Neuronal stem cell (in vitro differentiated cells): ENCODE data around the gene ZFR2.
A peak's percentile ranks its signal among the peaks of the same experiment; 100 is the strongest.

ENCODE experiments used
- DNase-seq: peaks from one replicate; pipeline ENCODE4 v3.0.0-alpha.2; 2013; ENCODE audit warnings: low spot score
- H2AFZ ChIP-seq: one replicate; pipeline ENCODE4 v1.6.1; 2013; ENCODE audit warnings: mild to moderate bottlenecking, low read length, inconsistent platforms
- H2AK5ac ChIP-seq: 2 replicates; pipeline ENCODE4 v1.6.1; 2013; ENCODE audit warnings: low read depth, mild to moderate bottlenecking, inconsistent platforms, low read length, moderate library complexity, mixed read lengths
- H2BK120ac ChIP-seq: 2 replicates; pipeline ENCODE4 v1.6.1; 2013; ENCODE audit warnings: low read depth, mild to moderate bottlenecking, inconsistent platforms, low read length, moderate library complexity, mixed read lengths
- H2BK12ac ChIP-seq: one replicate; pipeline ENCODE4 v1.6.1; 2013; ENCODE audit warnings: low read length, inconsistent platforms
- H2BK15ac ChIP-seq: 2 replicates; pipeline ENCODE4 v1.6.1; 2013; ENCODE audit warnings: mild to moderate bottlenecking, low read length, inconsistent platforms, mixed read lengths
- H2BK5ac ChIP-seq: one replicate; pipeline ENCODE4 v1.6.1; 2013; ENCODE audit warnings: inconsistent platforms, mild to moderate bottlenecking, low read length, moderate library complexity
- H3K14ac ChIP-seq: one replicate; pipeline ENCODE4 v1.6.1; 2013; ENCODE audit warnings: low read length, inconsistent platforms
- H3K18ac ChIP-seq: 2 replicates; pipeline ENCODE4 v1.6.1; 2013; ENCODE audit warnings: low read length, inconsistent platforms
- H3K23ac ChIP-seq: 2 replicates; pipeline ENCODE4 v1.6.1; 2013; ENCODE audit warnings: low read depth, mild to moderate bottlenecking, mixed read lengths, low read length, inconsistent platforms; ENCODE audit not compliant: poor library complexity
- H3K27ac ChIP-seq: replicated peaks from 3 replicates; pipeline ENCODE4 v1.5.1; 2013; ENCODE audit warnings: low read length, inconsistent platforms
- H3K27me3 ChIP-seq, 3 experiments: 2 replicates each; pipeline ENCODE4 v1.6.1; 2013; ENCODE audit warnings: low read length in 3 of 3, mild to moderate bottlenecking in 2 of 3, inconsistent platforms in 1 of 3, low read depth in 1 of 3, mixed read lengths in 1 of 3, moderate library complexity in 1 of 3; ENCODE audit not compliant: control insufficient read depth in 3 of 3, insufficient read depth in 3 of 3
- H3K36me3 ChIP-seq, 2 donors: replicated peaks in 1 of 2; 2 replicates each; pipeline ENCODE4 v1.6.1; 2013; ENCODE audit warnings: low read length in 2 of 2; ENCODE audit not compliant: control insufficient read depth in 2 of 2, insufficient read depth in 2 of 2
- H3K4ac ChIP-seq: 2 replicates; pipeline ENCODE4 v1.6.1; 2013; ENCODE audit warnings: inconsistent platforms, mild to moderate bottlenecking, low read length, moderate library complexity
- H3K4me1 ChIP-seq, 2 donors: 1 replicate in 1 of 2; 2 replicates in 1 of 2; pipeline ENCODE4 v1.6.1; 2013; ENCODE audit warnings: low read length in 2 of 2, low read depth in 1 of 2; ENCODE audit not compliant: control insufficient read depth in 2 of 2, insufficient read depth in 1 of 2
- H3K4me2 ChIP-seq: one replicate; pipeline ENCODE4 v1.6.1; 2013; ENCODE audit warnings: mild to moderate bottlenecking, low read length, inconsistent platforms; ENCODE audit not compliant: insufficient read depth, poor library complexity, severe bottlenecking
- H3K4me3 ChIP-seq, 2 donors: 2 replicates each; pipeline ENCODE4 v1.5.1; 2013; ENCODE audit warnings: low read length in 2 of 2, mild to moderate bottlenecking in 2 of 2, inconsistent platforms in 1 of 2, moderate library complexity in 1 of 2
- H3K79me1 ChIP-seq: one replicate; pipeline ENCODE4 v1.6.1; 2013; ENCODE audit warnings: low read depth, mild to moderate bottlenecking, inconsistent platforms, low read length, moderate library complexity
- H3K9ac ChIP-seq: one replicate; pipeline ENCODE4 v1.6.1; 2013; ENCODE audit warnings: mild to moderate bottlenecking, low read depth, low read length, inconsistent platforms; ENCODE audit not compliant: poor library complexity
- H3K9me3 ChIP-seq, 2 donors: replicated peaks in 1 of 2; 2 replicates each; pipeline versions ENCODE3 to v1.6.1; 2013; ENCODE audit warnings: low read length in 2 of 2, mild to moderate bottlenecking in 2 of 2, inconsistent platforms in 1 of 2, low read depth in 1 of 2, mixed read lengths in 1 of 2, moderate library complexity in 1 of 2; ENCODE audit not compliant: control insufficient read depth in 2 of 2, insufficient read depth in 1 of 2
- H4K8ac ChIP-seq: one replicate; pipeline ENCODE4 v1.6.1; 2013; ENCODE audit warnings: low read depth, mild to moderate bottlenecking, inconsistent platforms, low read length, moderate library complexity
- H4K91ac ChIP-seq: one replicate; pipeline ENCODE4 v1.6.1; 2013; ENCODE audit warnings: low read length, low read depth, mild to moderate bottlenecking, inconsistent platforms; ENCODE audit not compliant: poor library complexity
- WGBS, 2 donors: extraction: QIAGEN DNeasy Blood & Tissue Kit; methylation state at CpG; one replicate each; pipeline ENCODE4 v1.1.7; 2013; ENCODE audit warnings: missing lambda C conversion rate in 2 of 2, mixed read lengths in 1 of 2; ENCODE audit not compliant: insufficient read length in 2 of 2, insufficient replicate concordance in 1 of 2; ENCODE audit errors: extremely low coverage in 2 of 2; 5-methylcytosine and 5-hydroxymethylcytosine counted together

Gene ZFR2

DNA sequence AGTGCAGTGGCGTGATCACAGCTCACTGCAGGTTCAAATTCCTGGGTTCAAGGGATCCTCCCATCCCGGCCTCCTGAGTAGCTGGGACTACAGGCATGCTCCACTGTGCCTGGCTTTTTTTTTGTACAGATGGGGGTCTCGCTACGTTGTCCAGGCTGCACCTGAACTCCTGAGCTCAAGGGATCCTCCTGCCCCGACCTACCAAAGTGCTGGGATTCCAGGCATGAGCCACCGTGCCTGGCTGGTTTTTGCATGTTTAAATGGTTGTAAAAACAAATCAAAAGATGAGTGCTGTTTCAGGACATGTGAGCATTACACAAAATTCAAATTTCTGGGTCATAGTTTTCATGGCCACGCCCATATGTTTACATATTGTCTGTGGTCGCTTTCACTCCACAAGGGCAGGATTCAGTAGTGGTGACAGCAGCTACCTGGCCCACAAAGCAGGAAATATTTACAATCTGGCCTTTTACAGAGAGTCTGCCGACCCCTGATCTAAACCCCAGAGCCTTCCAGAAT is 88.0 kb downstream of the ZFR2 start:
- H2BK15ac ChIP-seq = no peak overlapping the region
- no peak overlapping the region for H3K14ac ChIP-seq
- WGBS, 2 donors = no CpG with 5 or more reads among the region's 9 CpGs
- H3K27me3 ChIP-seq = peaks cover 6 to 25% (median 24%) of the 10 kb centered on the region in 3 experiments
- H3K27ac ChIP-seq = no peak overlapping the region
- no peak overlapping the region for H3K4me2 ChIP-seq
- no peak overlapping the region for H3K23ac ChIP-seq
- DNase-seq = no peak
- H3K9me3 ChIP-seq = peaks cover 16 to 22% of the 10 kb centered on the region in 2 donors
- no peaks in the 10 kb centered on the region for H3K79me1 ChIP-seq
- no peak overlapping the region for H3K4me3 ChIP-seq
- H4K8ac ChIP-seq = no peak overlapping the region
- H4K91ac ChIP-seq = no peak overlapping the region
- no peak overlapping the region for H3K9ac ChIP-seq
- H3K36me3 ChIP-seq = no peaks in the 10 kb centered on the region
- H3K18ac ChIP-seq = no peak overlapping the region
- H2BK120ac ChIP-seq = no peak overlapping the region
- H3K4ac ChIP-seq = no peak overlapping the region
- H3K4me1 ChIP-seq = peaks cover 2 to 6% of the 10 kb centered on the region in 2 donors
- no peak overlapping the region for H2BK12ac ChIP-seq
- no peak overlapping the region for H2AK5ac ChIP-seq
- no peak overlapping the region for H2AFZ ChIP-seq
- H2BK5ac ChIP-seq = no peak overlapping the region

DNA sequence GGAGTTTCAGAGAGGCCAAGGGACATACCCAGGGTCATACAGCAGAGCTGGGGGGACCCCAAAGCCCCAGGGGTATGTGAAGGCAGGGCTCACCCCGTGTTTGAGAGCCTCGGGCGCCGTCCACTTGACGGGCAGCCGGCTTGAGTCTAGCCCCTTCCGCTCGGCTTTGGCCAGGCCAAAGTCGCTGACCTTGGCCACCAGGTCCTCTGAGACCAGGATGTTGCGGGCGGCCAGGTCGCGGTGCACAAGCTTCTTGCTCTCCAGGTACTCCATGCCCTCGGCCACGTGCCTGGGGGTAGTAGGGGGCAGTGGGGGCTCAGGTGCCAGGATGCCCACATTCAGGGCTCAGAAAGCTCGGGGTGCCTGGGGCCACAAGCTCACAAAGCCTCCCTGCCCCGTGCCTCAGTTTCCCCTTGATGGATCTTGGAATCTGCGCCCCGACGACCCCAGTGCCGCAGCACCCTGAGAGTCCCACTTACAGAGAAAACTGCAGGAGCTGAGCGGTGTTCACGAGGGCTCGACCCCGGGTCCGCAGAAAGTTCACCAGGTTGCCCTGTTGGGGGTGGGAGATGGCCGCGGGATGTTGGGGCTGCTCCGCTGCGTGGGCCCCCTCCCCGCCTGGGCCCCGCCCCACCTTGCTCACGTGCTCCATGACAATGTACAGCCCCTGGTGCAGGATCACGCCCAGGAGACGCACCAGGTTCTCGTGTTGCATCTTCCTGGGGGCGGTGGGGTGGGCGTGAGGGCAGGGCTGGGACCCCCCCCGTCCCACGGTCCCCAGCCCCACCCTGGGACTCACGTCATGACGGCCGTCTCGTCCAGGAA is 89.7 kb downstream of the ZFR2 start:
- Histone ChIP-seq H2BK15ac (peak overlapping the region; percentile 15), H4K8ac (no peak overlapping the region), H3K36me3 (no peaks in the 10 kb centered on the region), H3K9ac (no peak overlapping the region), H3K4me2 (no peak overlapping the region), H2BK5ac (no peak overlapping the region), H4K91ac (no peak overlapping the region), H3K18ac (peak overlapping the region; percentile 15), H3K79me1 (no peaks in the 10 kb centered on the region), H3K4ac (no peak overlapping the region), H3K14ac (no peak overlapping the region), H3K9me3 (peaks cover 16 to 22% of the 10 kb centered on the region in 2 donors), H2BK12ac (no peak overlapping the region), H3K27me3 (peaks cover 0 to 11% (median 7%) of the 10 kb centered on the region in 3 experiments), H3K4me1 (peaks cover 0 to 3% of the 10 kb centered on the region in 2 donors), H2BK120ac (peak overlapping the region; percentile 38), H2AFZ (no peak overlapping the region), H3K4me3 (no peak overlapping the region), H3K23ac (no peak overlapping the region), H2AK5ac (peak overlapping the region; percentile 61), H3K27ac (no peak overlapping the region)
- WGBS, 2 donors = no CpG with 5 or more reads among the region's 44 CpGs
- no peak for DNase-seq

GRCh38 chr19:3778104-3778867 is 90.6 kb downstream of the ZFR2 start:
- H2BK120ac ChIP-seq = no peak overlapping the region
- H3K27ac ChIP-seq = no peak overlapping the region
- H2AK5ac ChIP-seq = peak overlapping the region; percentile 86
- peaks cover 16 to 19% of the 10 kb centered on the region in 2 donors for H3K9me3 ChIP-seq
- peak overlapping the region; percentile 23 for H3K23ac ChIP-seq
- no peak overlapping the region for H4K91ac ChIP-seq
- peak overlapping the region; percentile 22 for H3K18ac ChIP-seq
- H3K14ac ChIP-seq = no peak overlapping the region
- H2AFZ ChIP-seq = no peak overlapping the region
- no peaks in the 10 kb centered on the region for H3K79me1 ChIP-seq
- no peak overlapping the region for H3K4me3 ChIP-seq
- no peak overlapping the region for H3K9ac ChIP-seq
- H3K36me3 ChIP-seq = no peaks in the 10 kb centered on the region
- no CpG with 5 or more reads among the region's 37 CpGs for WGBS, 2 donors
- peaks cover 0 to 5% (median 1%) of the 10 kb centered on the region in 3 experiments for H3K27me3 ChIP-seq
- H2BK15ac ChIP-seq = no peak overlapping the region
- no peak overlapping the region for H3K4me2 ChIP-seq
- H3K4me1 ChIP-seq = peaks cover 0 to 3% of the 10 kb centered on the region in 2 donors
- no peak for DNase-seq
- no peak overlapping the region for H3K4ac ChIP-seq
- H2BK12ac ChIP-seq = no peak overlapping the region
- no peak overlapping the region for H4K8ac ChIP-seq
- H2BK5ac ChIP-seq = peak overlapping the region; percentile 22
